Measurements from ENCODE around the gene TRIM72.

- TF ChIP-seq CTCF (IDR thresholded peaks at IDR 0.05), result no peak
- TF ChIP-seq POLR2A (IDR thresholded peaks at IDR 0.05), result no peak
Measured at GRCh38 chr16:31251435-31251834, 37.5 kb downstream of the TRIM72 start.
